GM18517 (cell line): ENCODE measurements around the gene TJP2.

Experiments used
- ATAC-seq: cut with Tn5 transposase; IDR thresholded peaks from one replicate; pipeline ENCODE4 v1.9.1; 2021; ENCODE audit warnings: mild to moderate bottlenecking, moderate library complexity; ENCODE audit not compliant: unreplicated experiment

The TJP2 gene

GRCh38 chr9:69222970-69223369 is 48.9 kb downstream of the TJP2 start:
- ATAC-seq = no peak

GRCh38 chr9:69223605-69224004 is 49.5 kb downstream of the TJP2 start:
- ATAC-seq = no peak

- ATAC-seq = no peak
Observed at GRCh38 chr9:69229367-69229766, 55.3 kb downstream of the TJP2 start.

- ATAC-seq = no peak
Observed at GRCh38 chr9:69232135-69232534, 58.1 kb downstream of the TJP2 start.

- ATAC-seq = no peak
Observed at GRCh38 chr9:69234683-69235082, 60.6 kb downstream of the TJP2 start.

GRCh38 chr9:69236188-69236587 is 62.1 kb downstream of the TJP2 start:
- ATAC-seq = no peak

- no peak for ATAC-seq
Observed at GRCh38 chr9:69237702-69238295, 63.7 kb downstream of the TJP2 start.

- ATAC-seq = no peak
Observed at GRCh38 chr9:69243116-69243515, 69.0 kb downstream of the TJP2 start.

- ATAC-seq = no peak
Observed at GRCh38 chr9:69246629-69247028, 72.6 kb downstream of the TJP2 start.

- ATAC-seq = no peak
Observed at GRCh38 chr9:69248005-69248404, 73.9 kb downstream of the TJP2 start.

GRCh38 chr9:69249337-69249736 is 75.3 kb downstream of the TJP2 start:
- no peak for ATAC-seq

GRCh38 chr9:69250681-69251080 is 76.6 kb downstream of the TJP2 start:
- ATAC-seq = no peak

- no peak for ATAC-seq
Observed at GRCh38 chr9:69252436-69252835, 78.4 kb downstream of the TJP2 start.

GRCh38 chr9:69253057-69253456 is 79.0 kb downstream of the TJP2 start:
- ATAC-seq = no peak

- no peak for ATAC-seq
Observed at GRCh38 chr9:69254223-69254622, 80.1 kb downstream of the TJP2 start.

- ATAC-seq = no peak
Observed at GRCh38 chr9:69255591-69255990, 81.5 kb downstream of the TJP2 start.

GRCh38 chr9:69258551-69258950 is 84.5 kb downstream of the TJP2 start:
- ATAC-seq = no peak

- ATAC-seq = no peak
Observed at GRCh38 chr9:69260161-69260560, 86.1 kb downstream of the TJP2 start.

- ATAC-seq = no peak
Observed at GRCh38 chr9:69261636-69262035, 87.6 kb downstream of the TJP2 start.

GRCh38 chr9:69264526-69264925 is 90.4 kb downstream of the TJP2 start:
- no peak for ATAC-seq

- no peak for ATAC-seq
Observed at GRCh38 chr9:69265891-69266290, 91.8 kb downstream of the TJP2 start.

GRCh38 chr9:69272212-69272611 is 98.1 kb downstream of the TJP2 start:
- ATAC-seq = no peak

- ATAC-seq = no peak
Observed at GRCh38 chr9:69273161-69273560, 99.1 kb downstream of the TJP2 start.
